ENCODE results near the gene EFNA4. TPM values are rescaled to one million over a fixed set of nuclear protein-coding genes. Genes with fewer than 3 reads are reported as not detected.

EFNA4 gene
- total RNA-seq, 1 experiment from 2014 or later, result 8.0 TPM

DNA sequence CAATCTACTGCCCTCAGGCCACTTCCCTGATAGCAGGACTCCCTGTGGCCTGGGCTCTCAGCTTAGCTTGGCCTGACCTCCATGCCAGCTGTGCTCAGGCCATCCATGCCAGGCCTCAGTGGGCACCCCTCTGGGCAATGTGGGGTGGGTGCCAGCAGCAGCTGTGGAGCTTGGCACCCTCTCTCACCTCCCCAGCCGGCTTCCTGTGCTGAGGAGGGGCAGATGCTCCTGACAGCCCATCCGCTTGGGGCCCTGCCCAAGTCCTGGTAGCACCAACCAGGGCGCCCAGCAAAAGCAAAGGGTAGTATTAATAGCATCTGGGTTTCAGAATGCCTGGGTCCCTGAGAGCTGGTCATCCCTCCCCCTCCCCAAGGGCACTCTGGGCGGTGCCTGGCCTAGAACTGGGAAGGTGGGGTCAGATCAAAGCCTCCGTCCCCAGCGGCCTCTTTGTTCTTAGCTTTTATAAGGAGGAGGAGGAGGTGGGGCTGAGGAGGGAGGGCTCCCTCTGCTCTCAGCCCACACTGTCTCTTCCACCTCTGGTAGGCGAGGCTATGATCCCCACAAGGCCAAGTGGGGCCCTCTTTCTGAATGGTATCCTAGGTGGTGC lies 6.1 kb downstream of the EFNA4 start:
- DNase-seq (ENCODE audit: low read depth, low spot score) (no peak), ATAC-seq (peak; percentile 23; the same call in 1 of the 2 replicates)
- H3K9me3 ChIP-seq (ENCODE audit: control insufficient read depth, insufficient read depth, low read depth, low read length), result no peaks in the 10 kb centered on the region
- CTCF ChIA-PET, result interaction anchor here (0.6 kb wide), 1 partner anchor 15 kb away, joined by 3 read pairs; no protein-coding TSS in a partner anchor
- H3K4me3 ChIP-seq (ENCODE audit: low read depth in 2 of 2, low read length in 2 of 2), result no peak overlapping the region
- no peaks in the 10 kb centered on the region for H3K36me3 ChIP-seq (ENCODE audit: control insufficient read depth, insufficient read depth, low read length)
- POLR2A ChIA-PET, result no interaction called here
- in situ Hi-C loops (cut with HindIII; ENCODE audit: low pct_unique_long_range_greater_than_20kb, low sequenced_read_pairs) (no loop called here), intact Hi-C loops (cut with micrococcal nuclease; ENCODE audit: unreplicated experiment) (no loop called here)
- H3K27ac ChIP-seq (ENCODE audit: low read length), result no peak overlapping the region
- BruUV-seq (replicated peaks), result no TSS peak
- peaks cover 18% of the 10 kb centered on the region for H3K4me1 ChIP-seq (ENCODE audit: control insufficient read depth, insufficient read depth, low read length)
- TF ChIP-seq TCF7L2 (IDR thresholded peaks at IDR 0.05; ENCODE audit: low read depth, low read length) (peak; percentile 88), SIN3A (IDR thresholded peaks at IDR 0.05; ENCODE audit: borderline replicate concordance, insufficient read depth, low read depth, low read length) (no peak), POLR2AphosphoS5 (IDR thresholded peaks at IDR 0.05; ENCODE audit: low read depth, low read length) (no peak)
- TF ChIP-seq, protein P1, sequence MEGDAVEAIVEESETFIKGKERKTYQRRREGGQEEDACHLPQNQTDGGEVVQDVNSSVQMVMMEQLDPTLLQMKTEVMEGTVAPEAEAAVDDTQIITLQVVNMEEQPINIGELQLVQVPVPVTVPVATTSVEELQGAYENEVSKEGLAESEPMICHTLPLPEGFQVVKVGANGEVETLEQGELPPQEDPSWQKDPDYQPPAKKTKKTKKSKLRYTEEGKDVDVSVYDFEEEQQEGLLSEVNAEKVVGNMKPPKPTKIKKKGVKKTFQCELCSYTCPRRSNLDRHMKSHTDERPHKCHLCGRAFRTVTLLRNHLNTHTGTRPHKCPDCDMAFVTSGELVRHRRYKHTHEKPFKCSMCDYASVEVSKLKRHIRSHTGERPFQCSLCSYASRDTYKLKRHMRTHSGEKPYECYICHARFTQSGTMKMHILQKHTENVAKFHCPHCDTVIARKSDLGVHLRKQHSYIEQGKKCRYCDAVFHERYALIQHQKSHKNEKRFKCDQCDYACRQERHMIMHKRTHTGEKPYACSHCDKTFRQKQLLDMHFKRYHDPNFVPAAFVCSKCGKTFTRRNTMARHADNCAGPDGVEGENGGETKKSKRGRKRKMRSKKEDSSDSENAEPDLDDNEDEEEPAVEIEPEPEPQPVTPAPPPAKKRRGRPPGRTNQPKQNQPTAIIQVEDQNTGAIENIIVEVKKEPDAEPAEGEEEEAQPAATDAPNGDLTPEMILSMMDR (IDR thresholded peaks at IDR 0.05), result no peak
- TF ChIP-seq, protein P2, sequence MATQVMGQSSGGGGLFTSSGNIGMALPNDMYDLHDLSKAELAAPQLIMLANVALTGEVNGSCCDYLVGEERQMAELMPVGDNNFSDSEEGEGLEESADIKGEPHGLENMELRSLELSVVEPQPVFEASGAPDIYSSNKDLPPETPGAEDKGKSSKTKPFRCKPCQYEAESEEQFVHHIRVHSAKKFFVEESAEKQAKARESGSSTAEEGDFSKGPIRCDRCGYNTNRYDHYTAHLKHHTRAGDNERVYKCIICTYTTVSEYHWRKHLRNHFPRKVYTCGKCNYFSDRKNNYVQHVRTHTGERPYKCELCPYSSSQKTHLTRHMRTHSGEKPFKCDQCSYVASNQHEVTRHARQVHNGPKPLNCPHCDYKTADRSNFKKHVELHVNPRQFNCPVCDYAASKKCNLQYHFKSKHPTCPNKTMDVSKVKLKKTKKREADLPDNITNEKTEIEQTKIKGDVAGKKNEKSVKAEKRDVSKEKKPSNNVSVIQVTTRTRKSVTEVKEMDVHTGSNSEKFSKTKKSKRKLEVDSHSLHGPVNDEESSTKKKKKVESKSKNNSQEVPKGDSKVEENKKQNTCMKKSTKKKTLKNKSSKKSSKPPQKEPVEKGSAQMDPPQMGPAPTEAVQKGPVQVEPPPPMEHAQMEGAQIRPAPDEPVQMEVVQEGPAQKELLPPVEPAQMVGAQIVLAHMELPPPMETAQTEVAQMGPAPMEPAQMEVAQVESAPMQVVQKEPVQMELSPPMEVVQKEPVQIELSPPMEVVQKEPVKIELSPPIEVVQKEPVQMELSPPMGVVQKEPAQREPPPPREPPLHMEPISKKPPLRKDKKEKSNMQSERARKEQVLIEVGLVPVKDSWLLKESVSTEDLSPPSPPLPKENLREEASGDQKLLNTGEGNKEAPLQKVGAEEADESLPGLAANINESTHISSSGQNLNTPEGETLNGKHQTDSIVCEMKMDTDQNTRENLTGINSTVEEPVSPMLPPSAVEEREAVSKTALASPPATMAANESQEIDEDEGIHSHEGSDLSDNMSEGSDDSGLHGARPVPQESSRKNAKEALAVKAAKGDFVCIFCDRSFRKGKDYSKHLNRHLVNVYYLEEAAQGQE (IDR thresholded peaks at IDR 0.05; ENCODE audit: insufficient read depth in 1 of 2, low read depth in 2 of 2, low read length in 1 of 2), result no peak
- H3K27me3 ChIP-seq (ENCODE audit: control insufficient read depth, insufficient read depth, low read length), result no peaks in the 10 kb centered on the region

DNA sequence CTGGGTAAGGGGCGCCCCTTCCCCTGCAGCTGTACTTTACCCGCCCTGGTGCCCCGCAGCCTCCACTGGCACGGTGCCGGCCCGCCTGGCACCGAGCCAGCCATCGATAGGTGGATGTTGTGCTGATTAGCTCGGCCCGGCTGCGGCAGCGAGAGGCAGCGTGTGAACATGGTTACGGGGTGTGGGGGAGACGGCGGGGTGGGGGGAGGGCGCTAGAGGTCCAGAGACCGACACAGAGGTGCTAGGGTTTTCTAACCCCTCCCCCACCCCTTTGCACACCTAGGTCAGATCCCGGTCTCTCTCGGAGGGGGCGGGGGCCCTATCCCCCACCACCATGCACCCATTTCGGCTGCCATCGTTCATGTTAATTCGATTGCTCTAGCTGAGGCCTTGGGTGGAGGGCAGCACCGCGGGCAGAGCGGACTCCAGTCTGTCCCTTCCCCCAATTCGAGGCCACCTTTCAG lies 6.7 kb downstream of the EFNA4 start:
- ChIA-PET CTCF (interaction anchor here (0.6 kb wide), 1 partner anchor 652 kb away, joined by 5 read pairs; no protein-coding TSS in a partner anchor), POLR2A (no interaction called here)
- intact Hi-C loops (cut with micrococcal nuclease; ENCODE audit: unreplicated experiment), result no loop called here
- DNase-seq (ENCODE audit: low read depth, low spot score) (no peak), ATAC-seq (no peak)
- no peaks in the 10 kb centered on the region for H3K9me3 ChIP-seq (ENCODE audit: control insufficient read depth, insufficient read depth, low read depth, low read length)
- no peak overlapping the region for H3K27ac ChIP-seq (ENCODE audit: low read length)
- no TSS peak for BruUV-seq (replicated peaks)
- no peaks in the 10 kb centered on the region for H3K27me3 ChIP-seq (ENCODE audit: control insufficient read depth, insufficient read depth, low read length)
- H3K36me3 ChIP-seq (ENCODE audit: control insufficient read depth, insufficient read depth, low read length), result no peaks in the 10 kb centered on the region
- H3K4me1 ChIP-seq (ENCODE audit: control insufficient read depth, insufficient read depth, low read length), result peaks cover 14% of the 10 kb centered on the region
- TF ChIP-seq TCF7L2 (IDR thresholded peaks at IDR 0.05; ENCODE audit: low read depth, low read length), result no peak
- peak overlapping the region in 1 of 2 experiments; percentile 26; a peak in 2 of 4 replicates for H3K4me3 ChIP-seq (ENCODE audit: low read depth in 2 of 2, low read length in 2 of 2)
- in situ Hi-C loops (cut with HindIII; ENCODE audit: low pct_unique_long_range_greater_than_20kb, low sequenced_read_pairs), result no loop called here
